Measurements from ENCODE around the gene ATMIN. TPM values are rescaled to one million over a fixed set of nuclear protein-coding genes. Genes with fewer than 3 reads are reported as not detected.
A peak's percentile ranks its signal among the peaks of the same experiment; 100 is the strongest.

The ATMIN gene
- total and polyA plus RNA-seq, 2 of the 13 experiments (the other 11 are each of a cell fraction or from before 2014, with no cell fraction given), result 34.6 to 60.4 TPM

DNA sequence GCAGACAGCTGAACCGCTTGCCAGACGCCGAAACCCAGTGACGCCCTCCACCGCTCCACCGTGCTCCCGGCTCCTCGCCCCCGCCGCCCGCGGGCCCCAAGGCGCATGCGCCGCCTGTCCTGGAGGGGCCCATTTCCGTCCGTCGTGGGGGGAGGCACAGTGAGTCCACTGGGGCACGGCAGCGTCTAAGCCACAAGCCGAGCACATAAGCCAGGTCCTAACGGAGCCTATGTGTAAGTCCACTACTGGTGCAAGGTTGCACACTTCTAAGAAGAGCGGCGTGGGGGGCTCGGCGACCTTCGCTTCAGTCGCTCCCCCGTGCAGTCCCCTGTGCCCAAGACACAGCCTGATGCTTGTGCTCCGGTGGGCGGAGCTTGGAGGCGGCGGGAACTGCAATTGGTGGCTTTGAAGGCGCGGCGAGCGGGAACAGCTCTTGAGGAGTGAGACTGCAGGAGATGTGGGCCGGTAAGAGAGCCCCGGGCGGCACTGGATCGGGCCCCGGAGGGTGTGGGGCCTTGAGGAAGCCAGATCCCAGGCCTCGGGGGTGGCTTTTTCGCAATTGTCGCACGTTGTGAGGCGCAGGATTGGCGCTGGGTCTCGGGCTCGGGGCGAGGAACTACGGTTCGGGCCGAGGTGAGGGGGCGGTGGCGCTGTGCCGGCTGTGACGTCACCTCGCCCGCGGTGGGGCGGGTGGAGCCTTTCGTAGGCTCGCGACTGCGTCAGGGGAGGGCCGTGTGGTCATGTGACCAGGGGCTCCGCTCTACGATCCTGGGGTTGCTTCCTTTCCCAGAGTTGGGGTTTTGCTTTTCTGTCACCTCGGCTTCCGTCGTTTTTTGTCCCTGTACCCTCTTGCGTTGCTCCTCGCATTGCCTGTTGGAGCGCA lies 28.6 kb upstream of the ATMIN start, which contains the start of the genes CENPN and CMC2 (continued):
- TF ChIP-seq, protein P1, sequence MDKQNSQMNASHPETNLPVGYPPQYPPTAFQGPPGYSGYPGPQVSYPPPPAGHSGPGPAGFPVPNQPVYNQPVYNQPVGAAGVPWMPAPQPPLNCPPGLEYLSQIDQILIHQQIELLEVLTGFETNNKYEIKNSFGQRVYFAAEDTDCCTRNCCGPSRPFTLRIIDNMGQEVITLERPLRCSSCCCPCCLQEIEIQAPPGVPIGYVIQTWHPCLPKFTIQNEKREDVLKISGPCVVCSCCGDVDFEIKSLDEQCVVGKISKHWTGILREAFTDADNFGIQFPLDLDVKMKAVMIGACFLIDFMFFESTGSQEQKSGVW (CRISPR knock-in tag; IDR thresholded peaks at IDR 0.05; ENCODE audit: borderline replicate concordance), result peak; percentile 9; the same call in 1 of the 2 replicates
- TF ChIP-seq, protein P2, sequence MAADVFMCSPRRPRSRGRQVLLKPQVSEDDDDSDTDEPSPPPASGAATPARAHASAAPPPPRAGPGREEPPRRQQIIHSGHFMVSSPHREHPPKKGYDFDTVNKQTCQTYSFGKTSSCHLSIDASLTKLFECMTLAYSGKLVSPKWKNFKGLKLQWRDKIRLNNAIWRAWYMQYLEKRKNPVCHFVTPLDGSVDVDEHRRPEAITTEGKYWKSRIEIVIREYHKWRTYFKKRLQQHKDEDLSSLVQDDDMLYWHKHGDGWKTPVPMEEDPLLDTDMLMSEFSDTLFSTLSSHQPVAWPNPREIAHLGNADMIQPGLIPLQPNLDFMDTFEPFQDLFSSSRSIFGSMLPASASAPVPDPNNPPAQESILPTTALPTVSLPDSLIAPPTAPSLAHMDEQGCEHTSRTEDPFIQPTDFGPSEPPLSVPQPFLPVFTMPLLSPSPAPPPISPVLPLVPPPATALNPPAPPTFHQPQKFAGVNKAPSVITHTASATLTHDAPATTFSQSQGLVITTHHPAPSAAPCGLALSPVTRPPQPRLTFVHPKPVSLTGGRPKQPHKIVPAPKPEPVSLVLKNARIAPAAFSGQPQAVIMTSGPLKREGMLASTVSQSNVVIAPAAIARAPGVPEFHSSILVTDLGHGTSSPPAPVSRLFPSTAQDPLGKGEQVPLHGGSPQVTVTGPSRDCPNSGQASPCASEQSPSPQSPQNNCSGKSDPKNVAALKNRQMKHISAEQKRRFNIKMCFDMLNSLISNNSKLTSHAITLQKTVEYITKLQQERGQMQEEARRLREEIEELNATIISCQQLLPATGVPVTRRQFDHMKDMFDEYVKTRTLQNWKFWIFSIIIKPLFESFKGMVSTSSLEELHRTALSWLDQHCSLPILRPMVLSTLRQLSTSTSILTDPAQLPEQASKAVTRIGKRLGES (CRISPR knock-in tag; IDR thresholded peaks at IDR 0.05; ENCODE audit: borderline replicate concordance), result peak; percentile 47; the same call in 1 of the 2 replicates
- TF ChIP-seq ZNF24 (IDR thresholded peaks at IDR 0.05) (no peak), ZNF883 (CRISPR knock-in tag; IDR thresholded peaks at IDR 0.05; ENCODE audit: not compliant biosample characterization) (peak; percentile 61), HOXA5 (CRISPR knock-in tag; IDR thresholded peaks at IDR 0.05) (peak; percentile 34), ZNF564 (CRISPR knock-in tag; IDR thresholded peaks at IDR 0.05) (peak; percentile 60), ZNF614 (CRISPR knock-in tag; IDR thresholded peaks at IDR 0.05; ENCODE audit: borderline replicate concordance) (peak; percentile 60; the same call in 1 of the 2 replicates), ZNF775 (CRISPR knock-in tag; IDR thresholded peaks at IDR 0.05; ENCODE audit: borderline replicate concordance) (no peak; the same call in 1 of the 2 replicates), ZNF17 (CRISPR knock-in tag; IDR thresholded peaks at IDR 0.05) (no peak), ZNF563 (CRISPR knock-in tag; IDR thresholded peaks at IDR 0.05) (peak; percentile 83), ATAD3A (CRISPR knock-in tag; IDR thresholded peaks at IDR 0.05) (no peak), ZBTB21 (CRISPR knock-in tag; IDR thresholded peaks at IDR 0.05) (peak; percentile 94), POGZ (CRISPR knock-in tag; IDR thresholded peaks at IDR 0.05) (peak; percentile 40), CEBPG (CRISPR knock-in tag; IDR thresholded peaks at IDR 0.05) (peak; percentile 59; the same call in 1 of the 2 replicates), CCAR2 (optimal IDR thresholded peaks at IDR 0.05; ENCODE audit: low read depth, low read length) (no peak), ZNF549 (CRISPR knock-in tag; IDR thresholded peaks at IDR 0.05) (no peak), EHMT2 (IDR thresholded peaks at IDR 0.05; ENCODE audit: borderline replicate concordance, low read depth, low read length) (no peak), HOXA3 (CRISPR knock-in tag; IDR thresholded peaks at IDR 0.05) (peak; percentile 98)
- TF ChIP-seq, protein P3, sequence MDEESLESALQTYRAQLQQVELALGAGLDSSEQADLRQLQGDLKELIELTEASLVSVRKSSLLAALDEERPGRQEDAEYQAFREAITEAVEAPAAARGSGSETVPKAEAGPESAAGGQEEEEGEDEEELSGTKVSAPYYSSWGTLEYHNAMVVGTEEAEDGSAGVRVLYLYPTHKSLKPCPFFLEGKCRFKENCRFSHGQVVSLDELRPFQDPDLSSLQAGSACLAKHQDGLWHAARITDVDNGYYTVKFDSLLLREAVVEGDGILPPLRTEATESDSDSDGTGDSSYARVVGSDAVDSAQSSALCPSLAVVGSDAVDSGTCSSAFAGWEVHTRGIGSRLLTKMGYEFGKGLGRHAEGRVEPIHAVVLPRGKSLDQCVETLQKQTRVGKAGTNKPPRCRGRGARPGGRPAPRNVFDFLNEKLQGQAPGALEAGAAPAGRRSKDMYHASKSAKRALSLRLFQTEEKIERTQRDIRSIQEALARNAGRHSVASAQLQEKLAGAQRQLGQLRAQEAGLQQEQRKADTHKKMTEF (CRISPR knock-in tag; IDR thresholded peaks at IDR 0.05), result peak; percentile 88
- TF ChIP-seq, protein P4, sequence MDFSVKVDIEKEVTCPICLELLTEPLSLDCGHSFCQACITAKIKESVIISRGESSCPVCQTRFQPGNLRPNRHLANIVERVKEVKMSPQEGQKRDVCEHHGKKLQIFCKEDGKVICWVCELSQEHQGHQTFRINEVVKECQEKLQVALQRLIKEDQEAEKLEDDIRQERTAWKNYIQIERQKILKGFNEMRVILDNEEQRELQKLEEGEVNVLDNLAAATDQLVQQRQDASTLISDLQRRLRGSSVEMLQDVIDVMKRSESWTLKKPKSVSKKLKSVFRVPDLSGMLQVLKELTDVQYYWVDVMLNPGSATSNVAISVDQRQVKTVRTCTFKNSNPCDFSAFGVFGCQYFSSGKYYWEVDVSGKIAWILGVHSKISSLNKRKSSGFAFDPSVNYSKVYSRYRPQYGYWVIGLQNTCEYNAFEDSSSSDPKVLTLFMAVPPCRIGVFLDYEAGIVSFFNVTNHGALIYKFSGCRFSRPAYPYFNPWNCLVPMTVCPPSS (IDR thresholded peaks at IDR 0.05), result no peak
